ENCODE results near the gene BANK1. TPM values are rescaled to one million over a fixed set of nuclear protein-coding genes. Genes with fewer than 3 reads are reported as not detected.

Gene BANK1
- polyA plus RNA-seq, 1 of the 3 experiments (the other 2 are of a cell fraction): not detected

GRCh38 chr4:101865501-101866062 lies 75.1 kb downstream of the BANK1 start:
- no peak overlapping the region for H3K27ac ChIP-seq (ENCODE audit: low read depth in 2 of 2, low read length in 1 of 2)
- H3K4me3 ChIP-seq (ENCODE audit: low read depth in 2 of 2, low read length in 1 of 2): no peak overlapping the region
- H3K79me2 ChIP-seq (ENCODE audit: insufficient read depth): no peaks in the 10 kb centered on the region
- no peak overlapping the region for H3K9ac ChIP-seq
- DNase-seq: no peak
- no peaks in the 10 kb centered on the region for H3K9me2 ChIP-seq
- CTCF ChIA-PET: no interaction called here
- H3F3A ChIP-seq (replicated peaks; ENCODE audit: insufficient read depth): no peaks in the 10 kb centered on the region
- no peaks in the 10 kb centered on the region for H3K4me1 ChIP-seq (ENCODE audit: control insufficient read depth in 1 of 2, insufficient read depth in 2 of 2, low read depth in 1 of 2, low read length in 1 of 2)
- no peak overlapping the region for H2AFZ ChIP-seq (ENCODE audit: low read depth)
- H3K27me3 ChIP-seq (ENCODE audit: insufficient read depth): no peaks in the 10 kb centered on the region
- H3K9me3 ChIP-seq: no peaks in the 10 kb centered on the region
- H4K20me1 ChIP-seq (ENCODE audit: insufficient read depth): no peaks in the 10 kb centered on the region
- H3K4me2 ChIP-seq: no peak overlapping the region
- POLR2A ChIA-PET: no interaction called here
- WGBS (ENCODE audit: low lambda C conversion rate): 46% methylated on average over 3 of the region's 3 CpGs
- no peak for TF ChIP-seq TEAD4 (IDR thresholded peaks at IDR 0.05; ENCODE audit: borderline replicate concordance, insufficient read depth)
- TF ChIP-seq FOXJ3 (CRISPR knock-in tag; IDR thresholded peaks at IDR 0.05): no peak
- TF ChIP-seq, protein P1, sequence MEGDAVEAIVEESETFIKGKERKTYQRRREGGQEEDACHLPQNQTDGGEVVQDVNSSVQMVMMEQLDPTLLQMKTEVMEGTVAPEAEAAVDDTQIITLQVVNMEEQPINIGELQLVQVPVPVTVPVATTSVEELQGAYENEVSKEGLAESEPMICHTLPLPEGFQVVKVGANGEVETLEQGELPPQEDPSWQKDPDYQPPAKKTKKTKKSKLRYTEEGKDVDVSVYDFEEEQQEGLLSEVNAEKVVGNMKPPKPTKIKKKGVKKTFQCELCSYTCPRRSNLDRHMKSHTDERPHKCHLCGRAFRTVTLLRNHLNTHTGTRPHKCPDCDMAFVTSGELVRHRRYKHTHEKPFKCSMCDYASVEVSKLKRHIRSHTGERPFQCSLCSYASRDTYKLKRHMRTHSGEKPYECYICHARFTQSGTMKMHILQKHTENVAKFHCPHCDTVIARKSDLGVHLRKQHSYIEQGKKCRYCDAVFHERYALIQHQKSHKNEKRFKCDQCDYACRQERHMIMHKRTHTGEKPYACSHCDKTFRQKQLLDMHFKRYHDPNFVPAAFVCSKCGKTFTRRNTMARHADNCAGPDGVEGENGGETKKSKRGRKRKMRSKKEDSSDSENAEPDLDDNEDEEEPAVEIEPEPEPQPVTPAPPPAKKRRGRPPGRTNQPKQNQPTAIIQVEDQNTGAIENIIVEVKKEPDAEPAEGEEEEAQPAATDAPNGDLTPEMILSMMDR (IDR thresholded peaks at IDR 0.05): no peak
- TF ChIP-seq CHD2 (IDR thresholded peaks at IDR 0.05; ENCODE audit: low read length, partially characterized antibody): no peak
- TF ChIP-seq FOXM1 (IDR thresholded peaks at IDR 0.05; ENCODE audit: low read depth): no peak
- TF ChIP-seq, protein P2, sequence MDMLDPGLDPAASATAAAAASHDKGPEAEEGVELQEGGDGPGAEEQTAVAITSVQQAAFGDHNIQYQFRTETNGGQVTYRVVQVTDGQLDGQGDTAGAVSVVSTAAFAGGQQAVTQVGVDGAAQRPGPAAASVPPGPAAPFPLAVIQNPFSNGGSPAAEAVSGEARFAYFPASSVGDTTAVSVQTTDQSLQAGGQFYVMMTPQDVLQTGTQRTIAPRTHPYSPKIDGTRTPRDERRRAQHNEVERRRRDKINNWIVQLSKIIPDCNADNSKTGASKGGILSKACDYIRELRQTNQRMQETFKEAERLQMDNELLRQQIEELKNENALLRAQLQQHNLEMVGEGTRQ (IDR thresholded peaks at IDR 0.05; ENCODE audit: borderline replicate concordance, low read depth, low read length): no peak
- no peak for TF ChIP-seq ELF1 (IDR thresholded peaks at IDR 0.05)
- no peak for TF ChIP-seq PBX3 (IDR thresholded peaks at IDR 0.05)
- TF ChIP-seq RCOR1 (IDR thresholded peaks at IDR 0.05; ENCODE audit: low read length): no peak
- no peak for TF ChIP-seq NFIC (IDR thresholded peaks at IDR 0.05; ENCODE audit: borderline replicate concordance)
- no peak for TF ChIP-seq SMC3 (IDR thresholded peaks at IDR 0.05; ENCODE audit: low read depth, low read length)
- TF ChIP-seq POLR2AphosphoS5 (IDR thresholded peaks at IDR 0.05; ENCODE audit: low read depth, low read length): no peak
- no peak for TF ChIP-seq SIN3A (IDR thresholded peaks at IDR 0.05; ENCODE audit: borderline replicate concordance, low read depth, low read length)
- TF ChIP-seq, protein P3, sequence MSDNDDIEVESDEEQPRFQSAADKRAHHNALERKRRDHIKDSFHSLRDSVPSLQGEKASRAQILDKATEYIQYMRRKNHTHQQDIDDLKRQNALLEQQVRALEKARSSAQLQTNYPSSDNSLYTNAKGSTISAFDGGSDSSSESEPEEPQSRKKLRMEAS (IDR thresholded peaks at IDR 0.05; ENCODE audit: low read depth): no peak
- TF ChIP-seq REST (IDR thresholded peaks at IDR 0.05; ENCODE audit: low read depth, low read length): no peak
- TF ChIP-seq, protein P4, sequence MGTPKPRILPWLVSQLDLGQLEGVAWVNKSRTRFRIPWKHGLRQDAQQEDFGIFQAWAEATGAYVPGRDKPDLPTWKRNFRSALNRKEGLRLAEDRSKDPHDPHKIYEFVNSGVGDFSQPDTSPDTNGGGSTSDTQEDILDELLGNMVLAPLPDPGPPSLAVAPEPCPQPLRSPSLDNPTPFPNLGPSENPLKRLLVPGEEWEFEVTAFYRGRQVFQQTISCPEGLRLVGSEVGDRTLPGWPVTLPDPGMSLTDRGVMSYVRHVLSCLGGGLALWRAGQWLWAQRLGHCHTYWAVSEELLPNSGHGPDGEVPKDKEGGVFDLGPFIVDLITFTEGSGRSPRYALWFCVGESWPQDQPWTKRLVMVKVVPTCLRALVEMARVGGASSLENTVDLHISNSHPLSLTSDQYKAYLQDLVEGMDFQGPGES (IDR thresholded peaks at IDR 0.05; ENCODE audit: low read depth, low read length): no peak
- no peak for TF ChIP-seq EP300 (IDR thresholded peaks at IDR 0.05; ENCODE audit: borderline replicate concordance in 1 of 2, low read depth in 1 of 2, low read length in 1 of 2)
- TF ChIP-seq ZBTB33 (IDR thresholded peaks at IDR 0.05; ENCODE audit: borderline replicate concordance, low read depth): no peak
- TF ChIP-seq EZH2phosphoT487 (IDR thresholded peaks at IDR 0.05; ENCODE audit: borderline replicate concordance, low read depth): no peak
- no peak for TF ChIP-seq YY1 (IDR thresholded peaks at IDR 0.05; ENCODE audit: low read depth)
- no peaks in the 10 kb centered on the region for H3K36me3 ChIP-seq (replicated peaks in 1 of 2; ENCODE audit: control insufficient read depth in 1 of 2, insufficient read depth in 2 of 2, low read length in 1 of 2)
